ENCODE data around the gene PCIF1.
"Not testable (repeated sequence)": the region's sequence is repeated elsewhere in the genome, so short reads cannot be mapped to it uniquely, and the experiment has no call there.

PCIF1 gene

DNA sequence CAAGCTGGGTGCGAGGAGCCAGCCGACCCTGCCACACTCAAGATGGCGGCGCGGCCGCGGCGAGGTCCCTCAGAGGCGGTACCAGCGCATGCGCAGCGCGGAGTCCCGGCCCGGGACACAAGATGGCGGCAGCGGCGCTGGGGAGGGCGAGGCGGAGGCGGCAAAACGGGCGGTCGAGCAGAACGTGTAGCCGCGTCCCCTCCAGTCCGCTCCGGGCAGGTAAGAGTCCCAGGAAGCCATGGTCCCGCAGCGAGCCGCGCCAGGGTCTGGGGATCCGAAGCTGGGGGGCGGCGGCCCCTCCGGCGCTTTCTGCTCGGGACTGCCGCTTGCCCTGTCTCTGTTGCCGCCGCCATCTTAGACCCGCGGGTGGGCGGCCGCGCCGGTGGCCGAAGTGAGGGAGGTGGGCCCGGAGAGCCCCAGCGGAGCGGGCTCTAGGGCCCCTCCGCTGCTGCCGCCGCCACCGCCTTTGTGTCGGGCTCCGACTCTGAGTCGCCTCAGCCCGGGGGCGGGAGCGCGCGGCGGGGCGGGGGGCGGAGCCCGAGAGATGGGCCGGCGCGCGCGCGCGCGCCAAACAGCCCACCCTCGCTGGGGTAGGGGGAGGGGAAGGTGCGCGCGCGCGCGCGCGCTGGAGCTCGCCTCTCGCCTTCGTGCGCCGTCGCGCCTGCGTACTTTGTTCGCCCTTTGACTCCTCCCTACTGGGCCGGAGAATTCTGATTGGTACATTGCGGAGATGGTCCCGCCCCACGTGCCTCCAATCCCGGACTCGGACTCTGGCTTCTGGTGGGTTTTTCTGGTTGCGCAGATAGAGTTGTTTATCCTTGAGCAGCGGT is at the start of gene PCIF1:
TSS of gene PCIF1 (plus strand) at position 98 of the 830 bp plus-strand sequence. CDS start 4,317 bp downstream, outside the sequence.
- peak; percentile 83 for DNase-seq

DNA sequence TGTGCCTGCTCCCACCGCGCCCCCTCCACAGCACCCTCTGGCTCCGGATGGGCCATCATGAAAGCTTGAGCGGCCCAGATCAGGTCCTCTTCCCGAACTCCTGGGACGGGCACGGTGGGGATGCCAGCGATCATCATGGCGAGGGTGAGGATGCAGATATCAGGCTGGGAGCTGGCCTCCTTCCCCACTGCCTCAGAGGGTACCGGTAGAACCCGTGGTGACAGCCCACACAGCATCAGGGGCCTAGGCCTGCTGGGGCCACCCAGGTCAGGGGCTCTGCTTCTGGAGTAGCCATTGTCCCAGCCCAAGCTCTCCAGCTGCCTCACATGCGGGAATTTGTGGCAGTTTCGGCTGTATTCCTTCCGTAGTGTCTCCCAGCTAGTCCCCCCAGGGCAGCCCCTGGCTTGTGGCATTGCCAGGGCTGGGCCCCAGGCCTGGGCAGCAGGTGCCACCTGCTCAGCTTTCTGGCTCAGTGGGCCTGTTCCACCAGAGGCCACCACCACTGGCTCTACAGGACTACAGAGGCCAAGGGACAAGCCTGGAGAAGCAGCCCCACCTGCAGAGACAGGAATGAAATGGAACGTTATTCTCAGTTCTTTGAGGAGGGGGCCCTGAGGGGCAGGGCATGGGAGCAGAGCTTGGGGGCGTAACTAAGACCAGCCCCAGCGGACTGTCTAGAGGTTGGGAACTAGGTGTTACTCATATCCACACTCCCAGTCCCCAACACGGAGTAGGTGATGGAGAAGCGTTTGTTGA is 47.7 kb upstream of the PCIF1 start:
- DNase-seq, result no peak

DNA sequence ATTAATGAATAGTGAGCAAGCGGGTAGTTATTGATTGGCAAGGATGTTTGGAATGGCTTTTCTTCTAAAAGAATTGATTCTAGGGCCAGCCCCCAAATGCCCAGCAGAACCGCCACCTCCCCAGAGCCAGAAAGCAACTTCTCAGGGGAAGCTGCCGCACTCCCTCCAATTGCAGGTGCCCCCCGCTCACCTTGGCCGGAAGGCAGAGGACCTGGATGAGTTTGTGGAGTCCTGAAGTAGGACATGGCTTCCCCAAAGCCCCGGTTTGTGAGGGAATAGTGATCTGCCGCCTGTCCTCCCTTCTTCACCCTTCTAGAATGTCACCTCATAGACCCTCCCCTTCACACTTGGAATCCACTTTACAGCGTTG is 47.2 kb upstream of the PCIF1 start, which contains the start of gene SPATA25:
TSS of gene SPATA25 (minus strand) at position 277 of the 370 bp plus-strand sequence. CDS start at position 245, 32 bp downstream.
- no peak for DNase-seq

DNA sequence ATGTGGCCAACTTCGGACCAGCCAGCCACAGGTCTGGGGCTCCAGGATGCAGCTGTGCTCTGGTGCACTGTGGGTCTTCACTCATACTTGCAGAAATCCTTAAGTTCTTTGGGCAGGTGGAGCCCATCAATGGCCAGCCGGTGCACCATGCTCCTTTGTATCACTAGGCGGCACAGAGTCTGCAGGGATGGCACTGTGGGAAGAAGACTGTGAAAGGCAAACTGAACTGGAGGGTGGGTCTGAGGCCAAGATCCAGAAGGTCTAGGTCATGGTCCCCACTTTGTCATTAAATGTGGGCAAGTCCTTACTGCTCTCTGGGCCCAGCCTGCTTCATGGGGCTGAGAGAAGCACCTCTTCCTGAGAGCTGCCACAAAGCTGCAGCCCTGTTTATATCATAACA is 45.8 kb upstream of the PCIF1 start:
- no peak for DNase-seq

DNA sequence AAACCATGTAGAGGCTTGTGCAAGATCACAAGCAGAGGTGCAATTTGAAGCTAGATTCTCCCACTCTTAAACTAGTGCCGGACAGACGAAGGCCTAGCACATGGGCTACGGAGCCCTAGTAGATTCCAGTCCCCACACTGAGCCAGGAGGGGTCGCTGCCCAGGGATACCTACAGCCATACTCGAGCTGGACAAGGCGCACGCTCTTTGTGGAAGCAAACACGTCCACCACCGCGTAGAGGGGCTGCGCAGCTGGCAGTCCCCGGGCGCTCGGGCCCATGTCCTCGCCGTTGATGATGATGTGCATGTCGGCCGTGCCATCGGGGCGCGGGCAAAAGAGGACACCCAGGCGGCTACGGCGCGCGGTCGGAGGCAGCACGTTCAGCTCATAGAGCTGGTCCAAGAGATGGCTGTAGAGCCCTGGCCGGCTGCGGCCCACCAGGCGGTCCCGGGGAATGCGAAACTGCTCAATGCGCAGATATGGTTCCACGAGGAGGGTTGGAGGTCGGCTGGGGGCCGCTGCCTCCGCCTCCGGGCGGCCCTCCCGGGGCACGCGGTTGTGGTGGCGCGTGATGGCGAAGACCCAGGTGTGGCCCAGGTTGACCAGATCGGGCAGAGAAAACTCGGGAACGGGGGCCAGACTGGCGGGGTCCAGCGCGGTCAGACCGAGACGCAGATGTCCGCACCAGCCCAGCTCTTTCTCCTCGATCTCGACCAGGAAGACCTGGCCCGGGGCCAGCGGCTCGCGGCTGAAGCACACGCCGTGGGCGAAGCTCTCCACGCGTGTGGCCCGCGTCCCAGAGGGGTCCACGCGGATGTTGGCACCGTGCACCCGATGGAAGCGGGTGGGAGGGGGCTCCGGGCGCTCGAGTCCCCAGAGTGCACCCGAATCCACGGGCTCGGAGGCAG is 44.2 kb upstream of the PCIF1 start:
- no peak for DNase-seq

DNA sequence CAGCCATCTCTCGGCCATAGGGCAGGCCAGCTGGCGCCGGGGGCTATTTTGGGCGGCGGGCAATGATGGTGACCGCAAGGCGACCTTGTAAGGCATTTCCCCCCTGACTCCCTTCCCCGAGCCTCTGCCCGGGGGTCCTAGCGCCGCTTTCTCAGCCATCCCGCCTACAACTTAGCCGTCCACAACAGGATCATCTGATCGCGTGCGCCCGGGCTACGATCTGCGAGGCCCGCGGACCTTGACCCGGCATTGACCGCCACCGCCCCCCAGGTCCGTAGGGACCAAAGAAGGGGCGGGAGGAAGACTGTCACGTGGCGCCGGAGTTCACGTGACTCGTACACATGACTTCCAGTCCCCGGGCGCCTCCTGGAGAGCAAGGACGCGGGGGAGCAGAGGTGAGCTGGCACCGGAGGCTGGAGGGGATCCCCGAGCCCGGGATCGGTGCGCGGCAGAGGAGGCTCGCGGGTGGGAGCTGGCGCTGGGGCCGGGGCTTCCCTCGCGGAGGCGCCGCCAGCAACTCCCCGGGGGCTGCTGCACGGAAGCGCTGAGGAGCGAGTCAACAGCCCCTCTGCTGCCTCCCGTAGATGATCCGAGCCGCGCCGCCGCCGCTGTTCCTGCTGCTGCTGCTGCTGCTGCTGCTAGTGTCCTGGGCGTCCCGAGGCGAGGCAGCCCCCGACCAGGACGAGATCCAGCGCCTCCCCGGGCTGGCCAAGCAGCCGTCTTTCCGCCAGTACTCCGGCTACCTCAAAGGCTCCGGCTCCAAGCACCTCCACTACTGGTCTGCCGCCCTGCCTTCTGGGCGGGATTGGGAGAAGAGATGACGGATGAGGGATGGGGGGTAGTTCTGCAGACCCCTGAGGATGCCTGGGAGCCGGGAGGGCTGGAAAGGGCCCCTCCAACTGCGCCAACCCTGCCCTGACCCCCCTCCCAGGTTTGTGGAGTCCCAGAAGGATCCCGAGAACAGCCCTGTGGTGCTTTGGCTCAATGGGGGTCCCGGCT is 43.2 kb upstream of the PCIF1 start, which contains the start of the genes CTSA and NEURL2:
TSS of gene CTSA (plus strand) at position 351 of the 999 bp plus-strand sequence. CDS start at position 585, 234 bp downstream.
TSS of gene NEURL2 (minus strand) at position 224 of the 999 bp plus-strand sequence. CDS start at position 7, 217 bp downstream.
- DNase-seq, result peak; percentile 17

DNA sequence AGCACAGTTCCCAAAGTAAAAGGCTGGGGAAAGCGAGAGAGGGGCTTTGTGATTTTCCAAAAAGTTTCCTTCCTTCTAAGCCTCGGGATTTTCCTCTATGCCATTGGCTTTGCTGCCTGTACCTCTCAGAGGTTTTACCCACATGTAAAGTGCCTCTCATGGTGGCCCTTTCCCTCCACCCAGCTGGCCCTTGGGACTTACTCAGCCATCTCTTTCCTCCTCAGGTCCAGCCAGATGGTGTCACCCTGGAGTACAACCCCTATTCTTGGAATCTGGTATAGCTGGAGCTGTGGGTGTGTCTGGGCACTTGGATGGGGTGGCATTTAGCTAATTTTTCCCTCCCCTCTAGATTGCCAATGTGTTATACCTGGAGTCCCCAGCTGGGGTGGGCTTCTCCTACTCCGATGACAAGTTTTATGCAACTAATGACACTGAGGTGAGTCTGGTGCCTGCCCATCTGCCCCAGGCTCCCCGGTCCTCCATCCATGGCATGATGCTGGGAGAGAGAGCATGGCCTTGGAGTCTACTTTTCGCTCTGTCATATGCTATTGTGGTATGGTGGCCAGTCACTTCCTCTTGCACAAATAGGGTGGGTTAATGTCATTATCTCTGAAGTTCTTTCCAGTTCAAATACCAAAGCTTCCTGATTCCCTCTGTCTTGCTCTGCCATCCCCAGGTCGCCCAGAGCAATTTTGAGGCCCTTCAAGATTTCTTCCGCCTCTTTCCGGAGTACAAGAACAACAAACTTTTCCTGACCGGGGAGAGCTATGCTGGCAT is 42.2 kb upstream of the PCIF1 start:
- no peak for DNase-seq

DNA sequence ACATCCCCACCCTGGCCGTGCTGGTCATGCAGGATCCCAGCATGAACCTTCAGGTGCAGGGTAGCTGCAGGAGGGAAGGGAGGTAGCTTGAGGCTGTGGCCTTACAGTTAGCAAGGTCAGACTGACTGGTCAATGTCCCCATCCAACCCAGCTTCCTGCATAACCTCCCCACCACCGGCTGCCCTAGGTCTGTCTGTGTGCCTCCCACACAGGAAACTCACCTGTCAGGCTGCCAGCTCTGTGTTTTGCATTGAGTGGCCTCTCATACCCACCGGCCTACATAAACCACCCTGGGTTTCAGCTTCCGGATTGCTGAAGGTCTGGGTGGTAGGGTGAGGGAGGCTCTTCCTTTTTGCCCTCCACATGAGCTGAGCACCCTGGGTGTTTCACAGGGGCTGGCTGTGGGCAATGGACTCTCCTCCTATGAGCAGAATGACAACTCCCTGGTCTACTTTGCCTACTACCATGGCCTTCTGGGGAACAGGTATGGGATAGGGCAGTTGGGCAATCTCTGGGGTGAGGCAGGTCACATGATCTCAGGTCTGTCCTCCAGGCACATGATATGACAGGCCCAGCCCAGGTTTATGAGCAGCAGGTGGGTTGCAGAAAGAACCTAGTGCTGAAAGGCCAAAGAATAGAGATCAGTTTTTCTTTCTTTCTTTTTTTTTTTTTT is 41.5 kb upstream of the PCIF1 start:
- no peak for DNase-seq

DNA sequence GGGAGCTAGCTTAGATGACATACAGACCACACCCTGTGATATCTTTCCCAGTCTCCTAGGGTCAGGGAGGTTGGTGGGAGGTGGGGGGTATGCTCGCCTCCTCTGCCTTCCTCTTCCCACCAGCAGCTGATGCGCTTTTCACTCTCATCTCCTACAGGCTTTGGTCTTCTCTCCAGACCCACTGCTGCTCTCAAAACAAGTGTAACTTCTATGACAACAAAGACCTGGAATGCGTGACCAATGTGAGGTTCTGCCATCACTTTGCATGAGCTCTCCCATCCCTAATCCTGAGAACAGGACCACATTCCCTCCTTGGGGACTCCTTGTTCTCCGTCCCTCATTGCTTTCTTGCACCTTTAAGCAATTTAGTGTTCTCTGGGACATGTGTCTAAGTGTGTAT is 40.7 kb upstream of the PCIF1 start:
- no peak for DNase-seq

DNA sequence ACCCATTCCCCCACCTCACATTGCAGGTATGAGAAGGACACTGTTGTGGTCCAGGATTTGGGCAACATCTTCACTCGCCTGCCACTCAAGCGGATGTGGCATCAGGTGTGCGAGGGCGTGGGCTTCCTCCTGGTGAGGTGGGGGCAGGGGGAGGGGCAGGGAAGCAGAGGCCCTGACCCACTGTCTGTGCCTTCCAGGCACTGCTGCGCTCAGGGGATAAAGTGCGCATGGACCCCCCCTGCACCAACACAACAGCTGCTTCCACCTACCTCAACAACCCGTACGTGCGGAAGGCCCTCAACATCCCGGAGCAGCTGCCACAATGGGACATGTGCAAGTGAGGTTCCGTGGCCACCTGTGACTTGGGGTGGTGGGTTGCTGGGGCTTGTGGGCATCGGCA is 39.7 kb upstream of the PCIF1 start:
- no peak for DNase-seq

DNA sequence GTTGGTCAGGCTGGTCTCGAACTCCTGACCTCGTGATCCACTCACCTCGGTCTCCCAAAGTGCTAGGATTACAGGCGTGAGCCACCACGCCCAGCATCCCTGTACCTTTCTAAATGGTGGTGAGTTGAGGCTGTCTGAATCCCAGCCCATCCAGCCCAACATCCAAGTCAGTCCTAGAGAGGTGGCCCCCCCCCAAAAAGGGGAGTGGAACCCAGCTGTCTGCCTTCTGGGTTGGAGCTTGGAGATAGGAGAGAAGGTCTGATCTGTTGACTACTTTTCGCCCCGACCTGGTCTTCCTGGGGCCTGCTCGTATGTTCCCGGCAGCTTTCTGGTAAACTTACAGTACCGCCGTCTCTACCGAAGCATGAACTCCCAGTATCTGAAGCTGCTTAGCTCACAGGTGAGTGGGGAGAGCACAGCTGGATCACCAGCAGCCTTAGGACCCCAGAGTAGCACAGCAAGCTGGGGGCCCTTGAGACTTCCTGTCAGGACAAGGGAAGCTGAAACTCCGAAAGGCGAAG is 37.8 kb upstream of the PCIF1 start:
- no peak for DNase-seq

DNA sequence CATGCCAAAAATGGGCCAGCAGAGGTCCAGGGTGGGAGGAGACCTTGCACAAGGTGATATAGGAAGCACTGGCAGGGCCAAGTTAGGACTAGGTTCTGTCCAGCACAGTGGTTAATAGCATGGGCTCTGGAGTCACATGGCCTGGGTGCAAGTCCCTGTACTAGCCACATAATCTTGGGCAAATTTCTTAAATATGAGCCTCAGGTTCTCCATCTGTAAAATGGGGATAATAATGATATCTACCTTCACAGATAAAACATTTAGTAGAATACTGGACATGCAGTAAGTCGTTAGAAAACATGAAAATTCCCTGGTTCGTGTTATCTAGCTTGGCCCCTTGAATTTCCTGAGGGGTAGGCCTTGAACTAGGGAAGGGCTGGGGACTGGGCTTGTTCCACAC is 37.2 kb upstream of the PCIF1 start:
- DNase-seq, result no peak

DNA sequence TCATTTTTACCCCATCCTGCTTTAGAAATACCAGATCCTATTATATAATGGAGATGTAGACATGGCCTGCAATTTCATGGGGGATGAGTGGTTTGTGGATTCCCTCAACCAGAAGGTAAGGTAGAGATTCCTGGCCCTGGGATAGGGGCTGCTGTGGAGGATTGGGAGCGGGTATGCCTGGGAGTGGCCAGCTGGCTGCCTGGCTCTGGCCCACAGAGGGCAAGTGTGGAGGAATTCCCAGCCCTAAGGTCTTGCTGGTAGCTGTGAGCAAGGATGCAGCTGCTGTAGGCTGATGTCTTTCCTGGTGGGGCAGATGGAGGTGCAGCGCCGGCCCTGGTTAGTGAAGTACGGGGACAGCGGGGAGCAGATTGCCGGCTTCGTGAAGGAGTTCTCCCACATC is 36.8 kb upstream of the PCIF1 start:
- no peak for DNase-seq

DNA sequence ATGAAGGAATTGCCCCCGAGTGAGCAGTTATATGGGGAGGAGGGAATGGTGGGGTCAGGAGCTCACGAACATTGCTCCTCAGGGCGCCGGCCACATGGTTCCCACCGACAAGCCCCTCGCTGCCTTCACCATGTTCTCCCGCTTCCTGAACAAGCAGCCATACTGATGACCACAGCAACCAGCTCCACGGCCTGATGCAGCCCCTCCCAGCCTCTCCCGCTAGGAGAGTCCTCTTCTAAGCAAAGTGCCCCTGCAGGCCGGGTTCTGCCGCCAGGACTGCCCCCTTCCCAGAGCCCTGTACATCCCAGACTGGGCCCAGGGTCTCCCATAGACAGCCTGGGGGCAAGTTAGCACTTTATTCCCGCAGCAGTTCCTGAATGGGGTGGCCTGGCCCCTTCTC is 36.2 kb upstream of the PCIF1 start:
- DNase-seq, result no peak

DNA sequence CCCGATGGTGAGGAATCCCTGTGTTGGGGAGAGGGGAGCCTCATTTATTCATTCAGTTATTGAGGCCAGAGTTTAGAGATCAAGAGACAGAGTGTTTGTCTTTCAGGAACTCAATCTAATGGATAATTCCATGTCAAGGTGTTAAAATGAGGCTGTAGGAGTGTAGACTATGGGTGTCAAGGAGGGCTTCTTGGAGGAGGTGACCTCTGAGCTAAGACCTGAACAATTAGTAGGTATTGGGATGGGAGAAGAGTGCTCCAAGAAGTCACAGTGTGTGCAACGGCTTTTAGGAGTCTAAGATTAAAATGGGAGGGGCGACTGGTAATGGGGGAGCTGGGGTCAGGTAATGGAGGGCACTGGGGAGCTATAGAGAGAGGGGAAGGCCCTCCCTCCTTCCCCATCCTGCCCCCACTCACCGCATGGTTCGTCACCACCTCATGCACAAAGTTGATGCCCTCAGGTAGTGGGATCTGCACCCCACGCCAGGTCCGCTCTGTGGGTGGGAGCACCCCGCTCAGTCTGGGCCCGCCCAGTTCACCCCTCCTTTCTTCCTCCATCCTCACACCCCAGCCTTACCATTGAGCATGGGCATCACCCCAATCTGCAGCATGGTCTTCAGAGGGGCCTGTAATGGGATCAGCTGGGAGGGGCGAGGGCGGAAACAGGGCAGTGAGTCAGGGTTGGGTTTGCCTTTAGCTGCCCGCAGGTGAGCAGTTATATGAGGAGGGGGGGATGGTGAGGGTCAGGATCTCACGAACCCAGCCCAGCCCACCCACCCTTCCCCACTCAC is 35.2 kb upstream of the PCIF1 start:
- DNase-seq, result no peak

DNA sequence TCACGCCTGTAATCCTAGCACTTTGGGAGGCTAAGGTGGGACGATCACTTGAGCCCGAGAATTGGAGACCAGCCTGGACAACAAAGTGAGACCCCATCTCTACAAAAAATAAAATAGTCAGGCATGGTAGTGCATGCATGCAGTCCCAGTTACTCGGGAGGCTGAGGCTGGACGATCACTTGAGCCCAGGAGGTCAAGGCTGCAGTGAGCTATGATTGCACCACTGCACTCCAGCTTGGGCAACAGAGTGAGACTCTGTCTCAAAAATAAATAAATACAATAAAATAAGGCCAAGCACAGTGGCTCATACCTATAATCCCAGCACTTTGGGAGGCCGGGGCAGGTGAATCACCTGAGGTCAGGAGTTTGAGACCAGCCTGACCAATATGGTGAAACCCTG is 33.2 kb upstream of the PCIF1 start:
- not testable (repeated sequence) for DNase-seq

DNA sequence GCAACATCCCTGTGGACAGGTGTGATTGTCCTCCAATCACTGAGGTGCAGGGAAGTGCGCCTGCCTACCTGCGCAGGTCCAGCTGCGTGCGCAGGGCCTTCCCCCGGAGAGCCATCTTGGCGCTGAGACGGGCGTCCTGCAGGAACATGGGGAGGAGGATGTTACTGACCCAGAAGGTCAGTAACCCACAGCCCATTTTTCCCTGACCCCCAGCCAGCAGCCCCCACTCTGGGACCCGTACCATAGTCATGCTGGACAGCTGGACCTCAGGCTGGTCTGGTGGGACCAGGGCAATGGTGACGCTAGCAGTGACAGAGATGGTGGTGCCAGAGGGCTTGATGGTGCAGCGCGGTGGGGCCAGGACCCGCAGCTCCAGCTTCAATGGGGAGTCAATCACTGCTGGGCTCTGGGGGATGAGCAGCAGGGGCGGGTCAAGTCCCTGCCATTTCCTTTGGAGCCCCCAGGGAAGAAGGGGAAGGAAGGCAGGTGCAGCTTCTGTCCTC is 32.2 kb upstream of the PCIF1 start:
- DNase-seq, result no peak

DNA sequence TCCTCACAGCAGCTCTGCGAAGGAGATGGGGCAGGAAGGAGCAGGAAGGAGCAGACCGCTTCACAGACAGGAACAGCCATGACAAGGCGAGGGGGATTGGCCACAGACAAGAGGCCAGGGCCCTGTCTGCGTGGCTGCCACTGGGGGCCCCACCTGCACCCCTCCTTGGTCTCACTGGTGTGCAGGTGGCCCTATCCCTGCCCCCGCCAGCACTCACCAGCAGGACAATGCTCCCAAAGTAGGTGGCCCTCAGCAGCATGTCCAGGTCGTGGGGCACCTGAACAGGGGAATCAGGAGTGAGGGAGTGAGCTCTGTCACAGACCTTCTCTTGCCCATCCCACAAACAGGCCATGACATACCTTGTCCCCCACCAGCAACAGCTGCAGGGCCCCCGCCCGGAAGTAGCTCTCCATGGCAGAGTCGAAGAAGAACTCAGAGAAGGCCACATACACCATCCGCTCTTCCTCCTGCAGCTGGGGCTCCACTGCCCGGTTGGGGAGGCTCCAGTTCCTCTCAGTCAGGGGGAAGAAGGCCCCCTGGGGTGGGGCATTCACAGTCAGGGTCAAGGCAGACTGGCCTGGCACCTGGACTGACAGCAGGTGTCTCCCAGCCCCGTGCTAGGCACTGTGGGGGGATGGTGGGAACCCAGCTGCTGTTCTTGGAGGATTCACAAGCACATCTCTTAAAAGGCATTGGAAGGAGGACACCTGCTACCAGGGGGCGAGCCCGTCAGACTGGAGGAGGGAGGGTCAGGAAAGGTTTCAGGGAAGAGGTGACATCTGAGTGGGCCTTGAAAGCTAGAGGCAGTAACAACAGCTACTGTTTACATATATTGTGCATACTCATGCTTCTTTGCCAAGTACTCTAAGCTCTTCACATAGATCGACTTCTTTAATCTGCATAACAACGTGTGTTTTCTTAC is 29.6 kb upstream of the PCIF1 start:
- no peak for DNase-seq

All from NCI-H1436 treated with DMSO at 0.1 percent for 48 hours (cell line).